Renal pelvis (tissue), 4 donors: ENCODE data around the gene NIN. TPM values are rescaled to one million over a fixed set of nuclear protein-coding genes. Genes with fewer than 3 reads are reported as not detected.
A peak's percentile ranks its signal among the peaks of the same experiment; 100 is the strongest.

ENCODE experiments used
- DNase-seq: peaks from one replicate; pipeline ENCODE4 v3.0.0-alpha.2; 2013
- polyA plus RNA-seq, 3 donors: library from polyadenylated mRNA; unstranded; fragments of 120-200 nt; gene quantifications; one replicate each; pipeline ENCODE4 v1.2.1, GENCODE V29; 2013; ENCODE audit not compliant: insufficient read length in 3 of 3

Gene NIN
- polyA plus RNA-seq, 3 donors = 28.5 to 38.2 (median 38.1) TPM

DNA sequence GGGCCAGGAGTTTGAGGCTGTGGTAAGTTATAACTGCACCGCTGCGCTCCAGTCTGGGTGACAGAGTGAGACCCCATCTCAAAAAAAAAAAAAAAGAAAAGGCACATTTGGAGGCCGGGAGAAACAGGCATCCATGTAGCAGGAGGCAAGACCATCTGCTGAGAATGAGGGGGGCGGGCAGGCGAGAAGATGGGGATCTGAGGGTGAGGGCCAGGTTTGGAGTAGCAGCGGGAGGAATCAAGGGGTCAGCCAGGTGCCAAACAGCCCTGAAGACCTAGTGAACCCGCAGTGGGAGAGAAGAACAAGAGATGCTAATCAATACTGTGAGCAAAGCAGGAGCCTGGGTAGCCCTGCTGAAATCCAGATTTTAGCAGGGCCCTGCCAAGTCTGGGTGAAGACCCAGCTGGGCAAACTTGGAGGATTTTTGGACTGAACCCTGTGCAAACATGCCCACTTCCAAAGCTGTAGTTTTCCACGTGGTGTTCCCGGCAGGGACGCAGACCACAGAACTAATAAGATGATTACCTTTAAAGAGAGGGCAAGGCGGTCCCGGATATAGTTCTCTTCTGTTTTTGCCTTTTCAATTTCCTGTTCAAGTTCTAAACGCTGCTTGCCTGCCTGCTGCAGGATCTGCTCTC is 61.0 kb downstream of the NIN start:
- DNase-seq = no peak

DNA sequence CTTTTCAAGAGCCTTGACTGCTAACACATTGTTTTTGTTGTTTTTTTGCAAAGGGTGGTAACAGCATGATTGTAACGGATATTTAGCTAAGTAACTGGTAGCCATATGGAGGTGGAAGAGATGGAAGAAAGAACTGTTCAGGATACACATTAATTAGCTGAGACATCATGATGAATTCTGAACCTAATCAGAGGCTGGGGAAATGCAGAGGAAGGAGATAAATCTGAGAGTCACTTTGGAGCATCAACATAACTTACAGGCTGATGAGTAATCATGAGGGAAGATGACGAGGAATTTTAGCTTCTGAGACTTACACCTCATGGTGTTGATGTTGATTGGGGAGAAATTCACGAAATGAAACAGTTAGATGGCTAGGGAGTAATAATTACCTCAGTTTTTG is 62.3 kb downstream of the NIN start:
- DNase-seq = no peak

DNA sequence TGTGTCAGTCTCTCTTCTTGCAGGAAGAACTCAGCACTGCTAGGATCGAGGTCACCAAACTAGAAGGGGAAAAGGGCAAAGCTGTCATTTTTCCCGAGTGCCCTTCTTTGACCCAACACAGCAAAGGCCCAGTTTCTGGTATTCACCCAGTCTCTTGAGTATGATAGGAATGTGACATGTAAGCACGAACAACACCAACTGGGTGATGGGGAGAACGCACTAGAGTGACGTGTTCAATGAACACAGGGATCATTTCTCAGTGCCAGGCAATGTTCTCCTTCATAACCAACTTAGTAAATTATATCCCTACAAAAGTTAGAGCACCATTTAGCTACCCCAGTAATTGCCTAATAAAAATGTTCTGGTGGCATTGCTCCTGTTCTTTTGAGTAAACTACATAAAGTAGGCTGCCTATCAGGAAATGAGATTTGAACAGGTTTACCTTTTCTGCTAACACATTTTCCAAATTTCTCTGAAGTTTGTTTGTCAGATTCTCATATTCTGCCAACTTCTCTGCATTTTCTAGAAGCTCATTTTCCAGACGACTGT is 64.5 kb downstream of the NIN start:
- DNase-seq = no peak

DNA sequence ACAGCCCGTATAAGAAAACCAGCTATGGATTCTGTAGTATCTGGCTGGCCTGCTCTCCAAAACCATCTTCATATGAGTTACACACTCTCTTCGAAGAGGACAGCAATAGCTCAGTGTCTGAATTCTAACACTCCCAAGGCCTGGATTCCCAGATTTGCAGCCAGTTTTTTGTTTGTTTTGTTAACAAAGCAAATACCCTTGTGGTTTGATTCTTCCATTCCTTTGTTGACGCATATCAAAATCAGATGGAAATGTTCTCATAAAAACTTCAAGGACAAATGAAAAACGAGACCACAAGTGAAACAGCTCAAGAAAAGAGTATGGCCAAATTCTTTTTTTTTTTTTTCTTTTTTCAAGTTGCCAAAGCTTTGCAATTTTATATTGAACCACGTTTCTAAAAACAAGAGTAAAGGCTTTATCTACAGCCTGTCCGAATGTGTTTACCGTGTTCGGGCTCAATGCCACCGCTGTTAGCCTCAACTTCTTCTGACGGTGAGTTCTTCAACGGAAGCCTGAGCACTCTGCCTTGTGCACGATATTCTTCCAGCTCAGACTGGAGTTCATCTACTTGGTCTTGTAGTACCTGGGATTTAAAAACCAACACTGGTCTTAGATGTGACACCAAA is 67.5 kb downstream of the NIN start:
- DNase-seq = no peak

DNA sequence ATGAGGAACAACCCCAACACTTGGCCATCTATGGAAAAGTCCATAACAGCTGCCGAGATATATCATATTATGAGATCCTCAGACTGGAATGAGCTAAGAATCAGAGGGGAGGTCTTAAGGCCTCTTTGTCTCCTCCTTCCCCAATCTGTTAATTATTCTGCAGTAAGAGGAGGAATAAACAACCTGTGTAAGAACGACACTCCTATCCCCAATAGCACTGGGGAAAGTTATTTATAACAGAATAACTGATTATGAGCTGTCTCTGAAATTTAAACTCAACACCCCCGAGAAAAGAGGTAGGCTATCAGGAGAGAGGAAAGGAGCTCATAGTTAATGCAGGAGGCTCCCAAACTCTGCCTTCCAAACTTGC is 68.0 kb downstream of the NIN start:
- no peak for DNase-seq

DNA sequence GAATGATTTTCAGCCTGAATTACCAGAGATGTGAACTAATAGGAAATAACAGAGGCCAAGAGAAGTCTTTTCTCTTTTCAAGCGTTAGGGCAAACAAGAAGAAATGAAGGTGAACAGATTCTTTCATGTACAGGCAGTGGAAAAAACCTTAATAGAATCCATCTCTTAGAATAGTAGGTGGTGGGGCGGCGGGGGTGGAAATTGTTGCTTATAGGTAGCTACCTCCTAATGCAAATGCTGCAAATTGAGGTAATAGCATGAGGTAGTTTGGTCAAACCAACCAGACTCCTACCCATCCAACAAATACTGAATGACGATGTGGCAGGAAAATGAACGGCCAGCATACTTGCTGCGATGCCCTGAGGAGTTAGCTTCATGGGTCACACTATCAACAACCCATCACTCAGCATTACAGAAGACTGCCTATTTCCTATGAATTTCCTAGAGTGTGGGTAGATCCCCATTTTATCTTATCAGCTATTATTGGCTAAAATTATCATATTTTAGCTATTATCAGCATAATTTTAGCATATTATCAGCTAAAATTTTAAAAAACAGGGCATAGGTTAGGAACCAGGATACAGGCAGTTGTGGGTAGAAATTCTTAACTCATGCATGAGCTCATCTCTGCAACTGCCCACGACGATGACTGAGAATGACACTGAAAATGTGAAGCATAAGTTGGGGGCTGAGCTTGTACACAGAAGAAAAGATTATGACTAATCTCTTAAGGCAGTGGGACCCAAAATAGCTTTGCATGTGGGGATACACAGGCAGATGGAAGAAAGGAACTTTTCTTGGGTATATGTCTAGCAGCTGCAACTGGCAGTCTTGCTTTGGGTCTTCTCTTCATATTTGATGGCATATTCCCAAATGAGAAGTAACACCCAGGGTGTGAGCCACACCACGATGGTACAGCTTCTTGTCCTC is 68.7 kb downstream of the NIN start:
- no peak for DNase-seq

DNA sequence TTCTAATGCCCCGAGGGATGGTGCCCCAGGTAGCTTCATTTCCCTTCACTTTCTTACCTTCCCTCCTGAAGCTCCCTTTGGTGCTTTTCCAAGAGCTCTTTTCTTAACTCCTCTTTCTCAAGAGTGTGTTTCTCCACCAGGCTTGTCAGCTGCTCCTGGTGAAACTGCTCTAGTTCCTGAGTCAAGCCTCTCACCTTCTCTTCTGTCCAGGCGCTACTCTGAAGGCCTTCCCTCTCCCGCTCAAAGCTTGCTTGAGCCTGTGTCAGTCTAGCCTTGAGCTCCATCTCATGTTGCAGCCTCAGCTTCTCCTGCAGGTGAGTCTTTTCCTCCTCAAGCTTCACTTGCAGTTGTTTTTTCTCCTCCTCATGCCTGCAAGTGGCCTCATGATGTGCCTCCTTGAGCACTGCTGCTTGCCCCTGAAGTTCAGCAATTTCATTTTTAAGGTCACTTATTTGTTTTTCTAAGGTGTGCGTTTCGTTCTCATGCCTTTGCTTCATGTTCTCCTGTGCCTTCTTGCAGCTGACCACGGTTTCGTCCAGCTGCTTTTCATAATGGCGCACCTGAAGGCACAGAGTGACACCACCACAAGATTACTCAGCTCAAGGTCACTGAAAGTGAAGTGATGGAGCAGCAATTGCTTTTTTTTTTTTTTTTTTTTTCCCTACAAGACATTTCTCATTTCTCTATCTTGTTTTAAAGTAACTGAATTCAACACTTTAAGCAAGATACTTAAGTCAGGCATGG is 71.0 kb downstream of the NIN start:
- no peak for DNase-seq

DNA sequence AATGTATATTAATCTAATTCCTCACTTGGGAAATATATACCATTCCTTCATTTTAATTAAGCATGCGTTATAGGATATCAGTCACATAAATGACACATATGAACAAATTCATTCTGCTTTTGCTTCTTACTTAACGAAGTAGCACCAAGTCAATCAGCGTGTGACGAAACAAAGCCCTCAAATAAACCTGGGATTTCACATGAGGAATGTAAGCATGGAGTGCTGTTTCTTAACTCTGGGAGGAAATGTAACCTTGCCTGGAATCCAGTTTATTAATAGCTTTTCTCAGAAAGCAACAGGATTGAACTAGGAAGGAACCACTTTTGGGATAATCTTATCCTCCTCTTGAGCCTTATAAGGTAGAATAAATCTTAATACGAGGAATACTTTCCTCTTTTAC is 72.0 kb downstream of the NIN start:
- DNase-seq = no peak

DNA sequence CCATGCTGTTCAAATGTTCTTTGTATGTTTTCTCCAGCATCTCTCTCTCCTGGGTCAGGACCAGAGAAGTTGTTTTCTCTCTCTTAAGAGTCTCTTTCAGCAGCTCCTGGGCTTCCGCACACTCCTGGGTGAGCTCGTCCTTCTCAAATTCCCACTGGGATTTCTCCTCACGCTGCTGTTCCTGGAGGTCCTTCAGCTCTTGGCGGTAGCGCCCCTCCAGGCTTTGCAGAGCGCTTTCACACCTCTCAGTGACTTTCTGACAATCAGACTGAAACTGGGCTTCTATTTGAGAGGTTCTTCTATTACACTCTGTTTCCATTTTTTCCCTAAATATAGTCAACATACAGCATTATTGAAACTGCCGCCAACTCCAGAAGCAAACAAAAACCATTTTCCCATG is 72.7 kb downstream of the NIN start:
- no peak for DNase-seq

DNA sequence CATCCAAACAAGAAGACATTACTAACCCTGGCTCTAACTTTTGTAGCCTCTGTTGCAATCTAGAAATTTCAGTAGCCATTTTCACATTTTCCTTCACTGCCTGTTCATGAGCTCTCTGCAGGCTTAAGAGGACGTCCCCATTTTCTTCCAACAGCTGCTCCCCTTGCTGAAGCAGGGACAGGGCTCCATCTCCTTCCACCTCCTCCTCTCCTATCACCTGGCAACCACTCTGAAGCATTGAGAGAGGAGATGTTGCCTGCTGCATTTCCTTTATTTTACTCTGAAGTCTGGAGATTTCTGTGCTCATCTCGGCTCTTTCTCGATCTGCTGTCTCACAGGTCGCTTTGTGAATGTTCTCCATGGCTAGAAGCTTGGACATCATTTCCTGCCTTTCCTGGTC is 73.3 kb downstream of the NIN start:
- no peak for DNase-seq

DNA sequence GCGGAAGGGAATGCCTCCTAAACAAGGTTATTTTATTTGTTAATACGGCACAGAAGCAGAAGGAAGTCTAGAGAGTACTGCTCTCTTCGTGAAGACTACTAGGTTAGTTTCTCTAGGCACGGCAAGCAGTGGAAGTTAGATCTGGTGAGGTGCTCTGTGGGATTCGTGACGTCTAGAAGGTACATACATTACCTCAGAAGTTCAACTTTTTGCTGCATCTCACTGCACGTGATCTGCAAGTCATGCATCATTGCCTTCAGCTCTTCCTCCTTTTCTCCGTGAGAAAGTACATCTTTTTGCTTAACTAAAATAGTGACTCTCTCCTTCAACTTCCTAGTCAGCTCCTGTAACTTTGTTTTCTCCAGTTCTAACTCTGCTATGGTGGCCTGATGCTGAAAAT is 74.7 kb downstream of the NIN start:
- DNase-seq = no peak

DNA sequence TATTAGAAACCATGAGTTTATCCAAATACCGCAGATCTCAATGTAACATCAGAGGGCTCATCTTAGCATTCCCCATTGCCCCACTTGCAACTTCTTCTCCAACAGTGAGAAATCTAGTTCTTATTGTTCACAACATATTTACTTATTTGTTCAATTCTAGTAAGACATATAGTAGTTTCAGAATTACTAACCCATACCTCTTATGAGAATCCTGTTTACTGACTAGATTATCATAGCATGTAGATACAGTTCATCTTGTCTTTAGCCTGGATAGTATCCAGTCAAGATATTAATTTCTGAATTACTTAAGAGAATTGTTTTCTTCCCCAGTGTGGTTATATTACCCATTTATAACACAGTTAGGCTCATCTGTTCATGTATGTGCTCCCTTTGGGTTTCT is 80.6 kb downstream of the NIN start:
- no peak for DNase-seq

DNA sequence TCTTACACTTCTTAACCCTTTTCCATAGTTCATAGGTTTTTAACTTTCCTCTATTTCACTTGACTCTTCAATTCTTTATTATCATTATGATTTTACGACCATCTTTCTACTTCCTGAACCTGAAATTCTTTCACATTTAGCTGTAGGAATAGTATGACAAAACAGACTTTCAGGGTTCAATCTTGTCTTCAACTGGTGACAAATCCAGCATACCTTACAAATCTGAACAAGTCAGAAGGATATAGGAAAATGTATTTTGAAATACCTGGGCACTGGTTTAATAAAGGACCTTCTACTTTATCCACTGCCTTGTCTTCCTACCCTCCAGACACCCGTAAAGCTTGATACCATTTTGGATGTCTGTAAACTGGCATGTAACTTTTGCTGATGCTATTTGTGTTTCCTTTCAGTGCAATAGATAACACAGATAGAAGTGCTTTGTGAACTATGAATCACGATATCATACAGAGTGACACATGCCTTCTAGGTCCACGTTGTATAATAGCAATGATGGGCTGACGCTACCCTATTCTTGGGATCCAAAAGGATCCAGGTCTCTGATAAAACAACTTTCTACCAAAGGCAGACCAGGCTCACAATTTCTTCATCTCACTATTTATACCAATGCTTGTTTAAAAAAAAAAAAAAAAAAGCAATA is 85.4 kb downstream of the NIN start:
- DNase-seq = no peak

DNA sequence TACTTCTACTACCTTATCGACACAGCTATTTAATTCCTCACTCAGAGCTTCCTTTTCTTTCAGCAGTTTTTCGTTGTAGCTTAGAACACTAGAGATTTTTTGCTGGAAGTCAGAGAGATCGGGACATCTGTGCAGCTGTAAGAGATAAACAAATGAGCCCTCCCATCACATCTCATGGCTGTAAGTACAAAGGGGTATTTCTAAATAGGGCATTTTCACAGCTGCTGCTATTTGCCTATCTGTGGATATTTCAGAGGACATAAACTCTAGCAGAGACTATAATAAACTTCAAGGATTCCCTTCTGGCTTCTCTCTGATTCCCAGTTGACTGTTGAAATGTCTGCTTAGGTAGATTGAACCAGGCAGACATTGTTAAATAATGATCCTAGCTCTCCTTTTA is 86.7 kb downstream of the NIN start:
- DNase-seq = no peak

DNA sequence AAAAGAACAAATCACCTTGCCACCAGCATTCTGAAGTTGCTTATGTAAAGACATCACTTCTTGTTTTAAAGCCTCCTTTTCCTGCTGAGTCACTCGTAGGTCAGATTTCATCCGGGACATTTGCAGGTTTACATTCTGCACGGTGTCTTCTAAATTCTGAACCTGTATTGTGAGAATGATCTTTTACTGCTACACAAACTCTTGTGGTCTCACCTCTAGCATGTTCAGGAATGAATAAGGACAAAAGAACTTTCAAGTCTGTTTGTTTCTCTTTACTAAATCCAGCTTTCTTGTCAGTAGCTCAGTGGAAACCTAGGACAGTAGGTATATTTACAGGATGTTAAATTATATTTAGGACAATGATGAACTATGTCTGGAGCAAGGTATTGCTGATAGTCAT is 89.4 kb downstream of the NIN start:
- DNase-seq = no peak

DNA sequence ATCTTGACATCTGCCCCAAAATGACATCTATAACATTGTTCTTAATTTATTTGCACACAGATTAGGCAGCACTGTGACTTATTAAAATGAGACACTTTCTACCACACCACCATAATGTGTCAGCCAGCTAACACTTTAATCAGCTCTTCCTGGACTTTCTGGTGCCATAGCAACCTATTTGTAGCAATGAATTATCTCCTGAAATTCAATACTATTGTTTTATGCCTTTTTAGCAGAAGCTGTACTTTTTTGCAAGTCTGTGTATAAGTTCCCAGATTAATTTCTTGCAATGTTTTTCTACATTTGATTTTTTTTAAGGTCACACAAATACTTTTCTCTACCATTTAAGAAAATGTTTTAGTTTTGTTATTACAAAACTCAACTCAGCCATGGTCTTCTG is 90.1 kb downstream of the NIN start:
- DNase-seq = no peak

DNA sequence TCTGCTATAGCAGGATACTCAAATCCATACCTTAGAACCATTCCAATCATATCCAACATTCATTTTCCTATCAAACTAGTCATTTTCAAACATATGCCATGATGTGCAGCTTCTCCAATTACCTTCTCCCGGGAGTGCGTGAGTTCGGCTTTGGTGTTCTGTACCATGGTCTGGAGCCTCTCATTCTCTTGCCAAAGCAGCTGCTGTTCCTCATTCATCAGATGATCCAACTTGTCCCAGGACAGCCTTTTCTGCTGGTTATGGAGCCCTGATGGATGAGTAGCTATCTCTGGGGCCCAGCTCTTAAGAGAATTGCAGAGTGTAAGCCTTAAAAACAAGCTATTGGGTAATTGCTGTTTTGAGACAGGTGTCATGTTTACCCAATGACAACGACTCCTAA is 91.8 kb downstream of the NIN start:
- DNase-seq = no peak

DNA sequence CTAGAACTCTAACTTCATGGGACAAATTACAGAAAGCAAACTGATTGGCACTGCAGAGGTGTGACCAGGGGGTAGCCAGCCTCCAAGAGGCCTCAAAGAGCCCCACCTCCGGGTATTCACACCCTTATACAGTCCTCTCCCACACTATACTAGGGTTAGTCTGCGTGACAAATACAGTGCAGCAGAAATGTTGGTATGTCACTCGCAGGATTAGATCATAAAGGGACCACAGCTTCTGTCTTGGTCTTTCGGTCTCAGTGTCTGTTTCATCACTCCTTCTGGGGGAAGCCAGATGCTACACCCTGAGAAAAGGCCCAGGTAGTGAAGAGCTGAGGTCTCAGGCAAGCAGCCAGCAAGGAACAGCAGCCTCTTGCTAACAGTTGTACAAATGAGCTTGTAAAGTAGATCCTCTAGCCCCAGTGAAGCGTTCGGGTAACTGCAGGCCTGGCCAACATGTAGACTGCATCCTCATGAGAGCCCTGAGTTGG is 94.0 kb downstream of the NIN start:
- DNase-seq = no peak

DNA sequence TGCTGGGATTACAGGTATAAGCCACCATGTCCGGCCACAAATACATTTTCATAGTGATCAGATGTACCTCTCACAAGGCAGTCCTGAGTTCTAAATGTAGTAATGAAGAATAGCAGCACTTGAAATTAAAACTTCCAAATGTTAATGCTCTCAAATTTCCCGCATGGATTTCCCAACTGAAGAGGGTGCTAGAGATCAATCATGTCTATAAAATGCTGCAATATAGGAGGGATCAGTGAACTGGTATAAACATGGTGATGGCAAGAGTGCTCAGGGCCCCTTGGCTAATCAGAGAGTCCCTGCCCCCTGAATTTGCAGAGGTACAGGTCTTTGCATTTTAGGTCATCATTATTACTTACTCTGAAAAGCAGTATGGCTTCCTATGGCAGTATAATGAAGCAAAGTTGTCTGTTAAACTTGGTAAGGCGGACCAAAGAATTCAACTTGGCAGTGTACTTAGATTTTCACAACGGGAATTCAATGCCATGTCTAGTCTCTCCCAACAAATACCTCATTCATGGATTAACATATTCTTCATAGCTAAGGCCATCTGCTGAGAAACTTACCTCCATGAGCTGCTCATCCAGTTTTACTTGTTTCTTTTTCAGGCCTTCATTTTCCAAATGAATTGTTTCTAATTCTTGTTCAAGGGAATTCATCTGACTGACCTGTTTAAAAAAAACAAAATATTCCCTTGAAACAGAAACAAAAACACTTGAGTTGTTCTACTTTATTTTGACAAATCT is 95.8 kb downstream of the NIN start:
- DNase-seq = peak; percentile 5

DNA sequence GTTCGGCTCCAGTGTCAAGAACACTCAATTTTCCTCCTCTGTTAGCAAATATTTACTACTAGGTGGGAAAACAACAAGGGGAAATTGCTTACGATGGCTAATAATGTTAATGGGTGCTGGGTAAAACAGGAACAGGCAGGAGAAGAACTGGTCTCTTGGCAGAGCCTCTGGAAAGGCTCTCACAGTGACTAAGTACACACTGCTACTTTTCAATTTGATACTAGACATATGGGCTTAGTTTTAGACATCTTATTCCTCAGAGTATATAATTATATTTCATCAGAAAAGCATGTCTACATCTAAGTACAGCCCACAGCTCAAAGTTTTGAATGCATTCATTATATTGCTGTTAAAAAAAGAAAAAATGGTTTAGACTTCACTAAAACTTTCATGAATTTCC is 97.5 kb downstream of the NIN start:
- no peak for DNase-seq

DNA sequence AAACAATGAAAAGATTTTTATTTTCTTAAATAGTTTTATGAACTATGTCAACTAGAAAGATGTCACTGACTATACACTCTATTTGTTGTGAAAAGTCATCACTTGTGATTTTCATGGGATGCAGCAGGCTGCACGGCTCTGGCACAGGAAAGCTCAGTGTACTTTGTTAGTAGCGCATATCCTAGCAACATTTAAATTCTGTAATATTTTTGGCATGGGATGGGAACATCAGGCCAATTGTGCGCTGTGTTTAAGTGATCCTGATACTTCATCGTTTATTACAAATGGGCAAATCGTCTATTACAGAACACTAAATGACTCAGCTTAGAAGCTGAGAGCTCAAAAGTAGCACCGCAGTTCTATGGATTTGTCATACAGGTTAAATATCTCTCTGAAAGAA is 102.1 kb downstream of the NIN start:
- no peak for DNase-seq
